ENCODE results near the gene TMEM30A. TPM values are rescaled to one million over a fixed set of nuclear protein-coding genes. Genes with fewer than 3 reads are reported as not detected.

The TMEM30A gene
- total and polyA plus RNA-seq, 2 of the 13 experiments (the other 11 are each of a cell fraction or from before 2014, with no cell fraction given) = 17.6 to 54.4 TPM

- H3K27ac ChIP-seq (ENCODE audit: extremely low read length, insufficient read depth, low read length) = no peak overlapping the region
- H3K9ac ChIP-seq (ENCODE audit: insufficient read depth, low read depth, low read length) = no peak overlapping the region
- no peaks in the 10 kb centered on the region for H3K9me3 ChIP-seq (ENCODE audit: low read length)
- no peak overlapping the region for H3K4me2 ChIP-seq (ENCODE audit: low read depth, low read length)
- FAIRE-seq (no peak), ATAC-seq (no peak), DNase-seq (ENCODE audit: low spot score) (no peak)
- WGBS (ENCODE audit: low lambda C conversion rate) = 69% methylated on average over 1 of the region's 1 CpG
- H2AFZ ChIP-seq (ENCODE audit: low read length) = no peak overlapping the region
- intact Hi-C loops (cut with micrococcal nuclease; ENCODE audit: unreplicated experiment) (no loop called here), in situ Hi-C loops (cut with HindIII; ENCODE audit: extremely low pct_ligation_motif_present, low pct_unique_long_range_greater_than_20kb) (no loop called here)
- no peaks in the 10 kb centered on the region for H3K79me2 ChIP-seq (ENCODE audit: insufficient read depth, low read length)
- peaks cover 11% of the 10 kb centered on the region for H3K4me1 ChIP-seq (ENCODE audit: insufficient read depth, low read length)
- ChIA-PET POLR2A (no interaction called here), CTCF (ENCODE audit: low intra/inter-chr PET ratio, low total read pairs) (no interaction called here)
- H3K36me3 ChIP-seq (replicated peaks in 1 of 2; ENCODE audit: control insufficient read depth in 1 of 2, insufficient read depth in 2 of 2, low read length in 2 of 2) = no peaks in the 10 kb centered on the region
- H3K4me3 ChIP-seq (replicated peaks in 1 of 3; ENCODE audit: insufficient read depth in 1 of 3, low read depth in 2 of 3, low read length in 3 of 3) = no peak overlapping the region
- no TSS peak for BruUV-seq (replicated peaks)
- H3K27me3 ChIP-seq (ENCODE audit: control insufficient read depth in 1 of 2, insufficient read depth in 2 of 2, low read length in 2 of 2) = no peaks in the 10 kb centered on the region
- no peaks in the 10 kb centered on the region for H4K20me1 ChIP-seq (ENCODE audit: insufficient read depth, low read length)
- TF ChIP-seq MXD1 (CRISPR knock-in tag; IDR thresholded peaks at IDR 0.05) (no peak), ZNF512B (CRISPR knock-in tag; IDR thresholded peaks at IDR 0.05; ENCODE audit: borderline replicate concordance) (no peak), FOXO4 (CRISPR knock-in tag; conservative IDR thresholded peaks at IDR 0.05) (no peak), NR2F2 (IDR thresholded peaks at IDR 0.05; ENCODE audit: borderline replicate concordance, low read depth) (no peak), ZNF143 (CRISPR knock-in tag; IDR thresholded peaks at IDR 0.05) (no peak), ZNF17 (CRISPR knock-in tag; IDR thresholded peaks at IDR 0.05) (no peak), ZBTB20 (CRISPR knock-in tag; IDR thresholded peaks at IDR 0.05; ENCODE audit: borderline replicate concordance, low read depth) (no peak)
- TF ChIP-seq, protein P1, sequence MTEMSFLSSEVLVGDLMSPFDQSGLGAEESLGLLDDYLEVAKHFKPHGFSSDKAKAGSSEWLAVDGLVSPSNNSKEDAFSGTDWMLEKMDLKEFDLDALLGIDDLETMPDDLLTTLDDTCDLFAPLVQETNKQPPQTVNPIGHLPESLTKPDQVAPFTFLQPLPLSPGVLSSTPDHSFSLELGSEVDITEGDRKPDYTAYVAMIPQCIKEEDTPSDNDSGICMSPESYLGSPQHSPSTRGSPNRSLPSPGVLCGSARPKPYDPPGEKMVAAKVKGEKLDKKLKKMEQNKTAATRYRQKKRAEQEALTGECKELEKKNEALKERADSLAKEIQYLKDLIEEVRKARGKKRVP (CRISPR knock-in tag; IDR thresholded peaks at IDR 0.05) = no peak
These were observed 7.2 kb upstream of the TMEM30A start for GRCh38 chr6:75291744-75292143.

Data from HepG2 (cell line).